Astrocyte of the spinal cord (primary cell): ENCODE results near the gene RAD9B.
"Not testable (repeated sequence)": the region's sequence is repeated elsewhere in the genome, so short reads cannot be mapped to it uniquely, and the experiment has no call there.

Source experiments
- DNase-seq: peaks from one replicate; pipeline ENCODE4 v3.0.0; 2011; ENCODE audit warnings: low read depth, low spot score
- H3K4me3 ChIP-seq: 2 replicates; pipeline ENCODE4 v1.5.1; 2011; ENCODE audit warnings: low read depth, mild to moderate bottlenecking, low read length, moderate library complexity
- CTCF ChIP-seq: IDR thresholded peaks from 2 replicates; pipeline ENCODE4 v1.5.1; 2012; ENCODE audit warnings: low read depth, mild to moderate bottlenecking, low read length, inconsistent platforms
- in situ Hi-C: cut with HindIII; loops from 2 replicates; pipeline ENCODE4 v1.10.0; 2017; ENCODE audit warnings: low sequenced_read_pairs

The RAD9B gene

DNA sequence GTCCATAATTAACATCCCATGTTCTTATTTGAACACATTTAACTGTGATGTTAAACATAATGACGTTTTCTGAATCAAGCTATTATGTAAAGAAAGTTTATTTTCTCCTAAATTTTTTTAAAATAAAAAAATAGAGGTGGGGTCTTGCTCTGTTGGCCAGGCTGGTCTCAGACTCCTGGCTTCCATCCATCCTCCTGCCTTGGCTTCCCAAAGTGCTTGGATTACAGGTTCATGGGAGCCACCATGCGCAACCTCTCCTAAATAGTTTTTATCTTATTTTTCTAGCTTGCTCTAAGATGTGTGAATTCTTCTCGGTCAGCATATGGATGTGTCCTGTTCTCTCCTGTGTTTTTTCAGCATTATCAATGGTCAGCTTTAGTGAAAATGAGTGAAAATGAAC is 3.2 kb downstream of the RAD9B start:
- in situ Hi-C loops, result no loop called here
- no peak for DNase-seq
- TF ChIP-seq CTCF, result no peak
- H3K4me3 ChIP-seq, result no peak overlapping the region

DNA sequence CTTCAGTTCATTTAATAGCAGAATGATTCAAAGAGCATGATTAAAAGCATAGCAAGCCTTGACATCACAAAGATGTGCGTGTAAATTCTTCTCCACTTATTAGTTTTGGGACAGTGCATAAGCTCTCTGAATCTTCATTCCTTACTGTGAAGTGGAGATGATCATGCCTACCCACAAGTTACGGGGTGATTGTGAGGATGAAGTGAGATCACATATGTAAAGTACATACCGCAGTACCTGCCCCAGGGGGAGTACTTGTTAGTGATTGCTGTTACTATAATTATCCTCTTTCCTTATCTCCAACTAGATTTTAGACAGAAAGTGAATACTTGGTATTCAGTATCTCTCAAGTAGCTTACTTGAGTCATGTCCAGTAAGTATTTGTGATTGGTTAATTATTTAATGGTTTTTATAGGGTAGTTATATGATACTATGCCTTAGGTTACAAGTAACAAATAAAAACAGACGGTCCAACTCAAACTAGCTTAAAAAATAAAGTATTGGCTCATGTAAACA is 6.0 kb downstream of the RAD9B start:
- no peak for TF ChIP-seq CTCF
- in situ Hi-C loops, result no loop called here
- H3K4me3 ChIP-seq, result no peak overlapping the region
- DNase-seq, result no peak

DNA sequence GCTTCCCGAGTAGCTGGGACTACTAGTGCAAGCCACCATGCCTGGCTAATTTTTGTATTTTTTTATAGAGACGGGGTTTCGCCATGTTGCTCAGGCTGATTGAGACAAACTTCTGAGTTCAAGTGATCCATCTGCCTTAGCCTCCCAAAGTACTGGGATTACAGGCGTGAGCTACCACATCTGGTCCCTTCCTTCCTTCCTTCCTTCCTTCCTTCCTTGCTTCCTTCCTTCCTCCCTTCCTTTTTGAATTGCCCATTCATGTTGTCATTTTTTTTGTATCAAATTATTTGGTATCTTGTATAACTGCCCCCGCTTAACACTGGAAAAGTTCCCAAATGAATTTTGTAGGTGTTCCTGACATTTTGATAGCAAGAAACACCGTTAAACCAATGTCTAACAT is 11.7 kb downstream of the RAD9B start:
- no peak for DNase-seq
- in situ Hi-C loops, result no loop called here
- TF ChIP-seq CTCF, result no peak

GRCh38 chr12:110514363-110514762 is 12.2 kb downstream of the RAD9B start:
- in situ Hi-C loops, result no loop called here
- no peak for DNase-seq
- no peak for TF ChIP-seq CTCF
- no peak overlapping the region for H3K4me3 ChIP-seq

More for the DNA sequence above, 11.7 kb downstream of the RAD9B start:
- H3K4me3 ChIP-seq, result no peak overlapping the region

DNA sequence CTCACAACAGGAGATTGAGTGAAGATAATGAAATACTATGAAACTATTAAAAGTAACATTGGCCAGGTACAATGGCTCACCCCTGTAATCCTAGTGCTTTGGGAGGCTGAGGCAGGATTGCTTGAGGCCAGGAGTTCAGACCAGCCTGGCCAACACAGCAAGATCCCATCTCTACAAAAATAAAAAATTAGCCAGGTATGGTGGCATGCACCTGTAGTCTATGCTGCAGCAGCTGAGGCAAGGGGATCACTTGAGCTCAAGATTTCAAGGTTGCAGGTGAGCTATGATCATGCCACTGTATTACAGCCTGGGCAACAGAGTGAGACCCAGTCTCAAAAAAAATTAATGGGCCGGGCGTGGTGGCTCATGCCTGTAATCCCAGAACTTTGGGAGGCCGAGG is 14.9 kb downstream of the RAD9B start:
- no peak overlapping the region for H3K4me3 ChIP-seq
- no peak for TF ChIP-seq CTCF
- in situ Hi-C loops, result no loop called here
- DNase-seq, result no peak

DNA sequence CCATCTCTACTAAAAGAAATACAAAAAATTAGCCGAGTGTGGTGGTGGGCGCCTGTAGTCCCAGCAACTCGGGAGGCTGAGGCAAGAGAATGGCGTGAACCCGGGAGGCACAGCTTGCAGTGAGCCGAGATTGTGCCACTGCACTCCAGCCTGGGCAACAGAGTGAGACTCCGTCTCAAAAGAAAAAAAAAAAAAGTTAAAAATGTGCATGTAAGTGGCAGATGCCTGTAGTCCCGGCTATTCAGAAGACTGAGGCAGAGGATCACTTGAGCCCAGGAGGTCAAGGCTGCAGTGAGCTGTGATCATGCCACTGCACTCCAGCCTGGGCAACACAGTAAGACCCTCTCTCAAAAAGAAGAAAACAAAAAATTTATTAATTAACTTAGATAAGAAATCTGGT is 15.9 kb downstream of the RAD9B start:
- DNase-seq, in situ Hi-C loops, H3K4me3 ChIP-seq: not testable (repeated sequence)

GRCh38 chr12:110520876-110521712 is 19.0 kb downstream of the RAD9B start:
- H3K4me3 ChIP-seq, in situ Hi-C loops, DNase-seq: not testable (repeated sequence)
